Measurements from ENCODE around the gene KASH5. TPM values are rescaled to one million over a fixed set of nuclear protein-coding genes. Genes with fewer than 3 reads are reported as not detected.
"Not testable (repeated sequence)": the region's sequence is repeated elsewhere in the genome, so short reads cannot be mapped to it uniquely, and the experiment has no call there.

Gene KASH5
- total and polyA plus RNA-seq, 4 experiments from 2014 or later: 0.23 to 0.69 TPM; not detected in 2

DNA sequence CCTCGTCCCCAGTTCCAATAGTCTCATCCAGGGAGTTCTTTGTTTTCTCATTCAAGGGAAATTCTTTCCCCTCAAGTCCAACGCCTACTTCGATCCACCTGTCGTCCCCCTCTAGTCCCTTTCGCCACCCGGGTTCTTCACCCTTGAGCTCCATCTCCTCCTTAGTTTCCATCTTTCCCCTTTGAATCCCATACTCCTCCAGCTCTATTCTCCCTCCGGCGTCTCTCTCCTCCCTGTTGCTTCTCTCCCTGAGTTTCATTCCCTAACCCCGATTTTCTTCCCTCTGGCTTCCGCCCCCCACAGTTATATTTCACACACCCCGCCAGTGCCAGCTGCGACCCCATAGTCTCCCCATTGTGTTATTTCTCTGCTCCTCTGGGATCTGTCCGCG is 53.9 kb downstream of the KASH5 start:
- ChIA-PET POLR2A (ENCODE audit: partially characterized antibody) (interaction anchor here (0.6 to 2.9 kb wide), 8 partner anchors 10 to 54 kb away, joined by 3 to 15 read pairs (median 4); partner anchors contain the start of genes PIH1D1, RPL13A and RPS11), CTCF (ENCODE audit: partially characterized antibody) (interaction anchor here (0.5 to 15.5 kb wide), 6 partner anchors 29 to 663 kb away, joined by 3 to 227 read pairs (median 9); partner anchors contain the start of gene FLT3LG)
- no peak overlapping the region for H3K27ac ChIP-seq (ENCODE audit: low read depth, low read length)
- H3K4me1 Mint-ChIP-seq: peaks cover 20 to 51% (median 29%) of the 10 kb centered on the region in 4 donors
- H3K4me3 ChIP-seq (ENCODE audit: low read length in 2 of 2): no peak overlapping the region
- H3K27ac Mint-ChIP-seq: peak overlapping the region in 5 of 7 donors; percentile 42 to 85 (median 65)
- intact Hi-C loops (cut with micrococcal nuclease): loop anchor here (2.0 kb wide), 1 partner anchor 235 kb away; the partner anchor contains the start of gene PRMT1
- H3K4me1 ChIP-seq (ENCODE audit: insufficient read depth, low read length): peaks cover 31% of the 10 kb centered on the region
- H3K9me3 ChIP-seq (ENCODE audit: control insufficient read depth in 1 of 2, low read length in 2 of 2): no peaks in the 10 kb centered on the region
- peaks cover 45 to 56% of the 10 kb centered on the region in 2 donors for H3K27me3 Mint-ChIP-seq
- DNase-seq: no peak
- peaks cover 0 to 4% (median 0%) of the 10 kb centered on the region in 8 donors for H3K9me3 Mint-ChIP-seq
- H3K27me3 ChIP-seq (ENCODE audit: insufficient read depth, low read length): peaks cover 50% of the 10 kb centered on the region
- peaks cover 5% of the 10 kb centered on the region for H3K36me3 ChIP-seq (ENCODE audit: insufficient read depth, low read length)
- peak overlapping the region; percentile 31 to 85 (median 80) for H3K4me3 Mint-ChIP-seq
- H3K36me3 Mint-ChIP-seq: peaks cover 5 to 16% of the 10 kb centered on the region in 2 donors

GRCh38 chr19:49442354-49442753 is 54.3 kb downstream of the KASH5 start:
- H3K27me3 ChIP-seq (ENCODE audit: insufficient read depth, low read length): peaks cover 48% of the 10 kb centered on the region
- Mint-ChIP-seq H3K36me3 (peaks cover 5 to 20% of the 10 kb centered on the region in 2 donors), H3K4me1 (peaks cover 20 to 51% (median 29%) of the 10 kb centered on the region in 4 donors), H3K4me3 (peak overlapping the region; percentile 77 to 85 (median 82)), H3K27ac (peak overlapping the region in 5 of 7 donors; percentile 9 to 85 (median 47)), H3K9me3 (peaks cover 0 to 4% (median 0%) of the 10 kb centered on the region in 8 donors), H3K27me3 (peaks cover 42 to 53% of the 10 kb centered on the region in 2 donors)
- peaks cover 31% of the 10 kb centered on the region for H3K4me1 ChIP-seq (ENCODE audit: insufficient read depth, low read length)
- intact Hi-C loops (cut with micrococcal nuclease): loop anchor here (2.0 kb wide), 1 partner anchor 234 kb away; the partner anchor contains the start of gene PRMT1
- no peaks in the 10 kb centered on the region for H3K9me3 ChIP-seq (ENCODE audit: control insufficient read depth in 1 of 2, low read length in 2 of 2)
- peak overlapping the region in 1 of 2 donors; percentile 72 for H3K4me3 ChIP-seq (ENCODE audit: low read length in 2 of 2)
- ChIA-PET CTCF (ENCODE audit: partially characterized antibody) (interaction anchor here (1.0 to 15.5 kb wide), 6 partner anchors 29 to 53 kb away, joined by 3 to 227 read pairs (median 9); partner anchors contain the start of gene FLT3LG), POLR2A (ENCODE audit: partially characterized antibody) (interaction anchor here (0.9 to 2.9 kb wide), 10 partner anchors 10 to 54 kb away, joined by 3 to 15 read pairs (median 4); partner anchors contain the start of genes PIH1D1, RPL13A and RPS11)
- DNase-seq: no peak
- H3K27ac ChIP-seq (ENCODE audit: low read depth, low read length): no peak overlapping the region
- H3K36me3 ChIP-seq (ENCODE audit: insufficient read depth, low read length): peaks cover 9% of the 10 kb centered on the region

GRCh38 chr19:49442771-49443365 is 54.8 kb downstream of the KASH5 start:
- H3K27me3 Mint-ChIP-seq: peaks cover 38 to 48% of the 10 kb centered on the region in 2 donors
- peaks cover 5 to 23% of the 10 kb centered on the region in 2 donors for H3K36me3 Mint-ChIP-seq
- H3K9me3 Mint-ChIP-seq: peaks cover 0 to 4% (median 0%) of the 10 kb centered on the region in 8 donors
- H3K4me1 ChIP-seq (ENCODE audit: insufficient read depth, low read length): peaks cover 31% of the 10 kb centered on the region
- ChIA-PET CTCF (ENCODE audit: partially characterized antibody) (interaction anchor here (1.0 to 15.5 kb wide), 5 partner anchors 28 to 51 kb away, joined by 3 to 227 read pairs (median 12); partner anchors contain the start of gene FLT3LG), POLR2A (ENCODE audit: partially characterized antibody) (interaction anchor here (0.6 to 2.9 kb wide), 10 partner anchors 9 to 53 kb away, joined by 3 to 15 read pairs (median 6); partner anchors contain the start of genes PIH1D1, RPL13A and RPS11)
- intact Hi-C loops (cut with micrococcal nuclease): loop anchor here (1.0 to 2.0 kb wide), 9 partner anchors 8 to 234 kb away; partner anchors contain the start of genes CD37, DKKL1, FLT3LG and PIH1D1
- H3K36me3 ChIP-seq (ENCODE audit: insufficient read depth, low read length): peaks cover 12% of the 10 kb centered on the region
- peak overlapping the region in 4 of 7 donors; percentile 30 to 94 (median 76) for H3K27ac Mint-ChIP-seq
- peak overlapping the region in 1 of 2 donors; percentile 72 for H3K4me3 ChIP-seq (ENCODE audit: low read length in 2 of 2)
- H3K4me1 Mint-ChIP-seq: peaks cover 20 to 51% (median 29%) of the 10 kb centered on the region in 4 donors
- H3K9me3 ChIP-seq (ENCODE audit: control insufficient read depth in 1 of 2, low read length in 2 of 2): no peaks in the 10 kb centered on the region
- H3K27me3 ChIP-seq (ENCODE audit: insufficient read depth, low read length): peaks cover 43% of the 10 kb centered on the region
- H3K27ac ChIP-seq (ENCODE audit: low read depth, low read length): no peak overlapping the region
- peak in 1 of 5 donors; percentile 63 for DNase-seq
- H3K4me3 Mint-ChIP-seq: peak overlapping the region; percentile 78 to 93 (median 82)

- DNase-seq: peak; percentile 93 to 95 (median 94)
- Histone ChIP-seq H3K27ac (ENCODE audit: low read depth, low read length) (peak overlapping the region; percentile 25), H3K9me3 (ENCODE audit: control insufficient read depth in 1 of 2, low read length in 2 of 2) (no peaks in the 10 kb centered on the region), H3K36me3 (ENCODE audit: insufficient read depth, low read length) (peaks cover 19% of the 10 kb centered on the region), H3K4me1 (ENCODE audit: insufficient read depth, low read length) (peaks cover 31% of the 10 kb centered on the region), H3K4me3 (ENCODE audit: low read length in 2 of 2) (peak overlapping the region in 1 of 2 donors; percentile 72), H3K27me3 (ENCODE audit: insufficient read depth, low read length) (peaks cover 36% of the 10 kb centered on the region)
- POLR2A ChIA-PET (ENCODE audit: partially characterized antibody): interaction anchor here (0.6 to 3.2 kb wide), 12 partner anchors 8 to 53 kb away, joined by 3 to 22 read pairs (median 6); partner anchors contain the start of genes GFY, PIH1D1 and RPS11
- H3K4me3 Mint-ChIP-seq: peak overlapping the region; percentile 78 to 93 (median 82)
- peaks cover 0 to 4% (median 0%) of the 10 kb centered on the region in 8 donors for H3K9me3 Mint-ChIP-seq
- intact Hi-C loops (cut with micrococcal nuclease): loop anchor here (1.0 to 2.0 kb wide), 9 partner anchors 8 to 233 kb away; partner anchors contain the start of genes CD37, DKKL1, FLT3LG and PIH1D1
- peaks cover 10 to 27% of the 10 kb centered on the region in 2 donors for H3K36me3 Mint-ChIP-seq
- H3K4me1 Mint-ChIP-seq: peaks cover 18 to 56% (median 34%) of the 10 kb centered on the region in 4 donors
- CTCF ChIA-PET (ENCODE audit: partially characterized antibody): interaction anchor here (1.0 to 15.5 kb wide), 11 partner anchors 10 to 126 kb away, joined by 3 to 227 read pairs (median 6); partner anchors contain the start of genes ALDH16A1 and FLT3LG
- H3K27ac Mint-ChIP-seq: peak overlapping the region; percentile 88 to 96 (median 93)
- peaks cover 31 to 41% of the 10 kb centered on the region in 2 donors for H3K27me3 Mint-ChIP-seq
Measured at GRCh38 chr19:49443366-49444099, 55.5 kb downstream of the KASH5 start.

GRCh38 chr19:49444100-49444700 is 56.2 kb downstream of the KASH5 start:
- H3K4me3 Mint-ChIP-seq: peak overlapping the region; percentile 76 to 93 (median 82)
- peaks cover 18 to 57% (median 37%) of the 10 kb centered on the region in 4 donors for H3K4me1 Mint-ChIP-seq
- ChIA-PET POLR2A (ENCODE audit: partially characterized antibody) (interaction anchor here (0.6 to 4.8 kb wide), 9 partner anchors 9 to 52 kb away, joined by 3 to 26 read pairs (median 4); partner anchors contain the start of genes ALDH16A1, FLT3LG, GFY and RPS11), CTCF (ENCODE audit: partially characterized antibody) (interaction anchor here (0.7 to 15.5 kb wide), 11 partner anchors 9 to 235 kb away, joined by 3 to 227 read pairs (median 5); partner anchors contain the start of genes ALDH16A1 and FLT3LG)
- DNase-seq; H3K9me3 Mint-ChIP-seq; H3K27ac ChIP-seq (ENCODE audit: low read depth, low read length); H3K9me3 ChIP-seq (ENCODE audit: control insufficient read depth in 1 of 2, low read length in 2 of 2); intact Hi-C loops (cut with micrococcal nuclease): not testable (repeated sequence)
- peaks cover 13 to 29% of the 10 kb centered on the region in 2 donors for H3K36me3 Mint-ChIP-seq
- H3K27me3 Mint-ChIP-seq: peaks cover 26 to 34% of the 10 kb centered on the region in 2 donors
- peaks cover 29% of the 10 kb centered on the region for H3K27me3 ChIP-seq (ENCODE audit: insufficient read depth, low read length)
- peak overlapping the region in 1 of 2 donors; percentile 72 for H3K4me3 ChIP-seq (ENCODE audit: low read length in 2 of 2)
- peaks cover 31% of the 10 kb centered on the region for H3K4me1 ChIP-seq (ENCODE audit: insufficient read depth, low read length)
- peak overlapping the region in 5 of 7 donors; percentile 88 to 94 (median 93) for H3K27ac Mint-ChIP-seq
- H3K36me3 ChIP-seq (ENCODE audit: insufficient read depth, low read length): peaks cover 24% of the 10 kb centered on the region

GRCh38 chr19:49445997-49446396 is 57.9 kb downstream of the KASH5 start:
- H3K9me3 Mint-ChIP-seq: peaks cover 0 to 7% (median 0%) of the 10 kb centered on the region in 8 donors
- Histone ChIP-seq H3K9me3 (ENCODE audit: control insufficient read depth in 1 of 2, low read length in 2 of 2) (no peaks in the 10 kb centered on the region), H3K27ac (ENCODE audit: low read depth, low read length) (no peak overlapping the region), H3K4me1 (ENCODE audit: insufficient read depth, low read length) (peaks cover 38% of the 10 kb centered on the region), H3K27me3 (ENCODE audit: insufficient read depth, low read length) (peaks cover 11% of the 10 kb centered on the region), H3K4me3 (ENCODE audit: low read length in 2 of 2) (no peak overlapping the region), H3K36me3 (ENCODE audit: insufficient read depth, low read length) (peaks cover 27% of the 10 kb centered on the region)
- no peak for DNase-seq
- H3K36me3 Mint-ChIP-seq: peaks cover 21 to 40% of the 10 kb centered on the region in 2 donors
- H3K4me1 Mint-ChIP-seq: peaks cover 22 to 57% (median 42%) of the 10 kb centered on the region in 4 donors
- peaks cover 10 to 17% of the 10 kb centered on the region in 2 donors for H3K27me3 Mint-ChIP-seq
- ChIA-PET CTCF (ENCODE audit: partially characterized antibody) (interaction anchor here (0.7 to 15.5 kb wide), 9 partner anchors 10 to 230 kb away, joined by 3 to 227 read pairs (median 5); partner anchors contain the start of gene FLT3LG), POLR2A (ENCODE audit: partially characterized antibody) (interaction anchor here (1.3 to 4.8 kb wide), 5 partner anchors 19 to 54 kb away, joined by 3 to 26 read pairs (median 7); partner anchors contain the start of gene FLT3LG)
- H3K27ac Mint-ChIP-seq: peak overlapping the region in 4 of 7 donors; percentile 30 to 55 (median 48)
- H3K4me3 Mint-ChIP-seq: no peak overlapping the region
- intact Hi-C loops (cut with micrococcal nuclease): no loop called here

Measured in CD4-positive, alpha-beta memory T cell (primary cell).